ENCODE data around the gene NELL2.
"Not testable (repeated sequence)": the region's sequence is repeated elsewhere in the genome, so short reads cannot be mapped to it uniquely, and the experiment has no call there.

Gene NELL2

DNA sequence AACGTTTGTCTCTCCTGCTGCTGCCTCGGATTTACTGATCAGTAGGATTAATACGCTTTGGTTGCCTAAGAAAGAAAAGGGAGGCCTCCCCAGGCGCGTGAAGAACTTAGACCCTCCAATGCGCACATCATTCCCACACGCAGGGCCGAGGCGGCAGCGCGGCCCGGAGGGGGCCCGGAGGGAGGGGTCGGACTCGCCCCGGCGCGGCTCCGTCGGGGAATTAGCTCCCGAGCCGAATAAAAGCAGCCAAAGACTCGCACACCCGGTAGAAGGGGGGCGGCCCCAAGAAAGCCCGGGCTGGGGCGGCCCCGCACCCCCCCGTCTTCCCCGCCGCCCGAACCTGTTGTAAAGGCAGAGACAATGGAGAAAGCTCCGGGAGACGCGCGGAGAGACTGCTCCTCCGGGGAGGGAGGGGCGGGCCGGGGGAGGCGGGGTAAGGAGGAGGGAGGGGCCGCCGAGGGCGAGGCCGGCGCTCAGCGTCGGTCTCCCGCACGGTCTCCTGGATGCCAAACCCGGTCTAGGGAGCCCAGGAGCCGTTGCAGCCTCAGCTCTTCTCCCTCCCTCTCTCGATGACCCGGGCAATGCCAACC, at the start of gene NELL2:
NELL2 (minus strand) TSS at position 362 of the 590 bp plus-strand sequence. CDS start 446 bp downstream, outside the sequence.
- peak; percentile 67 to 73 for DNase-seq

DNA sequence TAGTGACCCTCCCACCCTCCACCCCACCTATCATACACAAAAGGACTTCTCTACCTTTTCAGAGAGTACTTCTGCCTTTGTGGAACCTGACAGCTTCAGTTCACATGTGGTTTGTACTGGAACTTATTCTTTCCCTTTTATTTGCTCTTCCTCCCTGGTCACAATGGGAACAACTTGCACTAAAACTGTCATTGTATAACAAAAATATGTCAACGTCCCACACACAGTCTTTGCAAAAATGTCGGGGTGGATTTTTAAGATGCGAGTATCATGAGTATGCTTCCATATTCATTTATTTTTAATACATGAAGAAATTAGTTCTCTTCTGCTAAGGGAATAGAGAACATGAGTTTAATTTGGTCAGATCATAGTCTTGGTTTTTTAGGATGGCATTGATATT, 45.6 kb upstream of the NELL2 start:
- no peak for DNase-seq

DNA sequence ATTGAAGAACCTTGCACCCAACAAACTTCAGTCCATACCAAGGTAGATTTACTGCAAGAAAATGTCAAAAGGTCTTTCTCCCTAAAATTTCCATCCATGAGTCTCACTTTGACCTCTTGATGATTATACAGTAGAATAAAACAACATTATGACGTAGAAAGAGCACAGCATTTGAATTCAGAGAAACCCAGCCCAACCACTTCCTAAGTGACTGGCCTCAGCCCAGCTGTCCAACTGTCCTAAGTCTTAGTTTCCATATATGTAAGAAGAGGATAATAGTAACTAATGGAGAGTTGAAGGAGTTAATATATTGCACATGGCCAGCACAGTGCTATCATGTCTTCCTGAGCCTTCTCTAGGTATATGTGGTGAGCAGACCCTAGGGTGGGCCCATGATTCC, 41.0 kb upstream of the NELL2 start:
- no peak for DNase-seq

DNA sequence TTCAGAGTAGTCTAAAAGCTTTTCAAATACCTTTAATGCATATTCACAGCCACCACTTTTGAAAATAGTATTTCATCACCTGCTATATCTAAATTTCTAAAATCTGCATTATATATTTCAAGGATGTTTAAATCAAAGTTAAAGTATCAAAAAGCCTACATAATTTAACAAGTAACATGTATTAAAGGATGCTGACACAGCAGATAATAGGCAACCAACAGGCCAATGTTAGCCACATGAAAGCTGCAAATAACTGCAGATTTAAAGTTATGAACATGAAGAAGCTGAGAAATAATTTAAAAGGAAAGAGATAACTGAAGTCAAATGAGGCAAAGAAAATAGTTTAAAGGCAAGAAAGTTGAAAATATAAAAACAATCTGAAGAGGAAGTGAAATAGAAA, 39.8 kb upstream of the NELL2 start:
- DNase-seq = no peak

DNA sequence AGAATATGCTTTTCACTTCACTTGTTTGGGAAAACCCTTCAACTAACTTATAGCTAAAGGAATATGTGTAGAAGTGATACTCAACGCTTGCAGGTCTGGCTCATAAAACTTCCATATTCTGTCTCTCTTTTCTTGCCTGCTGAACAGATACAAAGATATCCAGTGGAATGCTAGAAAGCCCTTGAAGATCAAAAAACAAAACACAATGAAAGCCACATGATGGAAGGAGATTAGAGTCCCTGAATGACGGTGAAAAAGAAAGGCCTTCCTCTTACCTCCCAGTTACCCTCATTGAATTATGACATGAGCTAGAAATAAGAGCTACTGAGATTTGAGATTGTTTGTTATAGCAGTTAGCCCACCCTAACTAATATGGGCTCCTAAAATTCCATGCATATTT, 28.2 kb upstream of the NELL2 start:
- no peak for DNase-seq

DNA sequence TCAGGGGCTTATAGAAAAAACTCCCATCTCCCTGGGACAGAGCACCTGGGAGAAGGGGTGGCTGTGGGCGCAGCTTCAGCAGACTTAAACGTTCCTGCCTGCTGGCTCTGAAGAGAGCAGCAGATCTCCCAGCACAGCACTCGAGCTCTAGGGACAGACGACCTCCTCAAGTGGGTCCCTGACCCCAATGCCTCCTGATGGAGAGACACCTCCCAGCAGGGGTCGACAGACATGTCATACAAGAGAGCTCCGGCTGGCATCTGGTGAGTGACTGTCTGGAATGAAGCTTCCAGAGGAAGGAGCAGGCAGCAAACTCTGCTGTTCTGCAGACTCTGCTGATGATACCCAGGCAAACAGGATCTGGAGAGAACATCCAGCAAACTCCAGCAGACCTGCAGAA, 22.0 kb upstream of the NELL2 start:
- not testable (repeated sequence) for DNase-seq

DNA sequence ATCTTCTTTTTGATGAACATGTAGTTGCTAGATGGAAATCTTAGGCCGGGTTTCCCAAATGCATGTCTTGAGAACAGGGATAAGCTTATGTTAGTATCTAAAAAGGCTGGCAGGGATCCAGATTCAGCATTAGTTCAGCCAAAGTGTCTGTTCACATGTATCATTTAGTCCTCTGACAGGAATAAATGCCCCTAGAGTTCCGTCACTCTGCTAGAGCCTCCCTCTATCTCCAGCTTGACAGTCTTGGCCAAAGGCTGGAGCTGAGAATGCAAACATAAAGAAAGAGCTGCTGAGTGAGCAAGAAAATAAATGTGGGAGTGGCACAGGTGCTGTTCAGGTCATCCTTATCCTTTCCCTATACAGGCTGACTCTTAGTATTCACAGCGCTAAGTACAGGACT, 13.8 kb upstream of the NELL2 start:
- DNase-seq = no peak

DNA sequence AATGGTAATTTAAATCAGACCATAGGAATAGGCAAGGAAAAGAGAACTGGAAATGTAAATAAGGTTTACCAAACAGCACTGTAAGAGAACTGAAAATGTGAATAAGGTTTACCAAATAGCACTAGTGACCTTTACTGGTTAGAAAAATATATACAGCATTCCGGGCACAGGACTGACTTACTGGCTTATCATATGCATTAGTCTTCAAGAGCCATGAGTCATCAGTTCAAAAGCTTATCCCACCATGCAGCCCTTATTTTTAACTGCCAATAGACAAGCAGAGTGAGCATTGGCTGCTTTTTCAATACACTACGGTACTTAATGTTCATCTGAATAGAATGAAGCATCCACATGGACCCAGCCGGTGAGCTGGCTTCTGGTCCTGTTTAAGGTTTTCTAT, 13.0 kb upstream of the NELL2 start:
- DNase-seq = no peak

DNA sequence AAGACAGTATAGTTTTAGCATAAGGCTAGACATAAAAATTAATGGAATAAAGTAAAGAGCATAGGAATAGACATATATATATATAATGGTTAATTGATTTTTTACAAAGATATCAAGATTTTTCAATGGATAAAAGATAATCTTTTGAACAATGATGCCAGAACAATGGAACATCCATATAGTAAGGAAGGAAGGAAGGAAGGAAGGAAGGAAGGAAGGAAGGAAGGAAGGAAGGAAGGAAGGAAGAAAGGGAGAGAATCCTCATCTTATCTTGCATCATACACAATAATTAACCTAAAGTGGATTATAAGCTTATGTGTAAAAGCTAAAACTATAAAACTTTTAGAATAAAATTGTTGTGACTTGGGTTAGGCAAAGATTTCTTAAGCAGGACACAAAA, 9.8 kb upstream of the NELL2 start:
- DNase-seq = no peak

DNA sequence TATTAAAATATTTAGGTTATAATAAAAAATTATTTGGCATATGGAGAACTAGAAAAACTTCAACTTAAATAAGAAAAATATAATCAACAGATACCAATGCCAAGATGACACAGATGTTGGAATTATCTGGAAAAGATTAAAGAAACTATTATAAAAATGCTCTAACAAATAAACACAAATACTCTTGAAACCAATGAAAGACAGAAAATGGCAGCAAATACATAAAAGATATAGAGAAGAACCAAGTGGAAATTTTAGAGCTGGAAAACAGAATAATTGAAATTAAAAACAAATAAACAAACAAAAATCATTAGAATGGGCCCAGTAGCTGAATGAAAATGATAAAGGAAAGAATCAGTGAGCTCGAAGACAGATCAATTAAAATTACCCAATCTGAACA, 5.1 kb upstream of the NELL2 start:
- no peak for DNase-seq

DNA sequence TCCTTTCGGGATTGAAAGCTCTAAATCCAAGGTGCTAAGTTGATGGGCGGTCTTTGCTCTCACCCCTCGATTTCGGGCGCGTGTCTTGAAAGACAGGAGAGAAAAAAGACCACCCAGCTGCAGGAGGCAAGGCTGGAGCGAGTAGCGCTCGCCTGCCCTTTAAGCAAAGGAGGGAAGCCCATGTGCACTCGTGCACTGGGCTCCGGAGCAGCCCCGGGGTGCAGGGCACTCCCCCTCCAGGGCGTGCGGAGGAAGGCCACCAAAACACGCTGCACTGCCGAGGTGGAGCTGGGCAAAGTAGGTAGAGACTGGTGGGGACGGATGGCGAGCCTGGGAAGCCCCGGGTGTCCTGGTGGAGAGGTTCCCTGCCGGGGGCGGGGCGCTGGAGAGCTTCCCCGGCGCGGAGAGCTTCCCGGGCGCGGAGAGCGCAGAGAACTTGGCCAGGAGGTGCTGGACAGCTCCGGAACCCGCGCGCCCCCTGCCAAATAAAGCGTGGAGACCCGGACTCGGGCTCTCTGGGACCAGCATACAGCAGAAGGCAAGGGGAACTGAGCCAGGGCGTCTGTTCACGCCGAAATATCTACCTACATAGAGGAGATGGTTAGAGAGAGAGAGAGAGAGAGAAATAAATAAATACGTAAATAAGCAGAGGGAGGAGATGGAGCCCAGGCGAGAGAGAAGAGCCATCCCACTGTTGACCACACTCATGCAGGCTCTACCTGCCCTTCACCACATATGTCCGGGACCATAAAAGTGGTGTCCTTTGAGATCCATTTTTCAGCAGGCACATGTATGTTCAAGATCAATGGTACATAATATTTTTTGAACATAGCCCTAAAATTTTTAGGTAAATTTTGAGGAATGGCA, 662 bp upstream of the NELL2 start:
- DNase-seq = peak; percentile 18 to 51

DNA sequence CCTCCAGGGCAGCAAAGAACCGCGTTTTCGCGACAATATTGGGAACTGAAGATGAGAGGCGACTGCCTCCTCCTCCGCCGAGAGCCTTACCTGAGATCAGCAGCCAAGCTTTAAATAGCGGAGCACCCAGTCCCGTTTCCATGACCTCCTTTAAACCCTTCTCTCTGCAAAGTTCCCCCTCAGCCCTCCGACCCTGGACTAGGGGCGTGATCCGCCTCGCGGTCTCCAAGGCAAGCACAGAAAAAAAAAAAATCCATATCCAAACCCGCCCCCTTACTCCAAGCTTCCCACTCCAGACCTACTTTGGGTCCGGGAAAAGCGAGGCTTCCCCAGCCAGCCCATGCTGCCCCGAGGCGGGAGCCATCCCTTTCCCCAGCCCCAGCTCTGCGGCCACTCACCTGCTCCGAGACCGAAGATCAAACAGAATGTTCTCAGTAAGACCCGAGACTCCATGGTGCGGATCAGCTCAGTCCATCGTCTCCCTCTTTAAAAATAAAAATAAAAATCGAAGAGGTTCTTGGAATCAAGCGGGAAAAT, 630 bp downstream of the NELL2 start:
- DNase-seq = peak; percentile 6 to 9

DNA sequence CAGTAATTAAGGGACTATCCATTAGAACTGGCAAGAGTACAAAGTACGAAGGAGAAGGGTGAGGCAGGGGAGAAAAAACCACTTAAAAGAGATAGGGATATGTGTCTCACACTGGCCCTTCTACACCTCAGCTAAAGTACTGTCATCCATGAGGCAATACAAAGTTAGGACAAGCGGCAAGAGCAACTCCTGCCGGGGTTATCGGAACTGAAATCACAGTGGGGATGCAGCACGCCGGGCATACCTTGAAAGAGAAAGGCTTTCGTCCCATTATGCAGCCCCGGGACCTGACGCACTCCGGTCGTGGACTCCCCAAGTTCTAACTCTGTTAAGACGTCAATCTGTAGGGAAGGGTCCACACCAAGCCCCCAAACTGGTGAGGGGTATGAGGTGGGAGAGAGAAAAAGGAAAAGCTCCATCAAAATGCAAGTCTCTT, 1.1 kb downstream of the NELL2 start:
- peak; percentile 11 to 30 for DNase-seq

DNA sequence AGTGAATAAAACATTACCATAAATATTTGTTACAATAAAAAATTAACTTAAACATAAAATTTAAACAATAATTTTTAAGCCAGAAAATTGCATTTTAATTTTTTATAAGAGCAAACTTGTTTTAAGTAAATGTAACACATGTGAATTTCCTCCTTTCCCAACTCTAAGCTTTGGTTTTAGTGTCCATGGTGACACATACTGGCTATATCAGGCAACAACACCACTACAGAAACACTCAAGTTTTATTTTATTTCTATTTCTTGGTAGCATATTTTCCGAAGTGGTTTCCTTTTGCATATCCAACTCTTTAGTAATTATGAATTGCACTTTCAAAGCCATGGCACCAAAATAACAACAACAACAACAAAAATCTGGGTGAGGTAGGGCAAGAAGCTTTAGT, 2.2 kb downstream of the NELL2 start:
- no peak for DNase-seq

DNA sequence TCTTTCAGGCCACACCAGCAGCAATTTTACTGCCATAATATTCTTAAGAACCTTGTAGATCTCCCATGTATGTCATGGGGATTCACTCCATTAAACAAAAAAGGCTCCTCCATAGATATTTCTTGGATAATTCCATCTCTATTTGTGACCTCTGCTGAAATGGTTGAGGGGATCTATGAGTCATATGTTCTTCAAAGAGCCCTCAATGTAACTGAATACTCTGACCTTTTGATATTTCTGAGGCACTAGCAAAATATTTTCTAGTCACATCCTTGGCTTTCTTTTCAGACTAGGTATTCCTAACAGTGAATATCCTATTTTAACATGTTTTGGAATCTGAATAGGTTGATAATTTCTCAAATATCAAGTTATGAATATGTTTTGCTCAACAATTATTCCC, 6.6 kb downstream of the NELL2 start:
- DNase-seq = no peak

DNA sequence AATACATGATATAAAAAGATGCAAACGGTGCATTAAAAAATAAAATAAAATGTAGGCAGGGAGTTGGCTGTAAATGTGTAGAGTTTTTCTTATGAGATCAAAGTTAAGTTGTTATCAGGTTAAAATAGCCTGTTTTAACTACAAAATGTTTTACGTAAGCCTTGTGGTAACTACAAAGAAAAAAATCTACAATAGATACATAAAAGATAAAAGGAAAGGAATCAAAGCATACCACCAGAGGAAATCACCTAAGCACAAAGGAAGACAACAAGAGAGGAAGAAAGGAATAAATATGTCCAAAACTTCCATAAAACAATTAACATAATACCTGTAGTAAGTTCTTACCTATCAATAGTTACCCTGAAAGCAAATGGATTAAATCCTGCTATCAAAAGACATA, 12.2 kb downstream of the NELL2 start:
- DNase-seq = no peak

DNA sequence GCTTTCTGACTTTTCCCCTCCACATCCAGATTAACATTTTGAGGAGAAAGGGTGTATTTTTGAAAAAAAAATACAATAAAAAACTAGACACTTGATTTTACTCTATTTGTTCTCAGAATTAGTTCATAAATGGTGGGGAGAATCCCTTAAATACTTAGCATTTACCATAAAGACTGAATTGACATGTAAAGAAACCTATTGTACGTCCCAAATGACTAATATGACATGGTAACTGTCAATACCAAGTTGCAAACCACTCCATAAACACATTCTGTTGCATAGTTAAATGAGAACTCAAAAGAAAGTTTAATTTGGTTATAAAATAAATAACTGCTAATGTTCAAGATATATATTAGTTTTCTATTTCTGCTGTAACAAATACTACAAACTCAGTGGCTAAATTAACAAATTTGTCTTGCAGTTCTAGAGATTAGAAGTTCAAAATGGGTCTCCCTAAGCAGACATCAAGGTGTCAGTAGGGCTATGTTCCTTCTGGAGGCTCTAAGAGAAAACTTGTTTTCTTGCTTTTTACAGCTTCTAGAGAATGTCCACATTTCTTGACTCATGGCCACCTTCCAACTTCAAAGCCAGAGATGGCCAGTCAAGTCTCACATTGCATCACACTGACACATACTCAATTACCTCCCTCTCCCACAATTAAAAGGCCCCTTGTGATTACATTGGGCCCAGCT, 16.0 kb downstream of the NELL2 start:
- DNase-seq = no peak

DNA sequence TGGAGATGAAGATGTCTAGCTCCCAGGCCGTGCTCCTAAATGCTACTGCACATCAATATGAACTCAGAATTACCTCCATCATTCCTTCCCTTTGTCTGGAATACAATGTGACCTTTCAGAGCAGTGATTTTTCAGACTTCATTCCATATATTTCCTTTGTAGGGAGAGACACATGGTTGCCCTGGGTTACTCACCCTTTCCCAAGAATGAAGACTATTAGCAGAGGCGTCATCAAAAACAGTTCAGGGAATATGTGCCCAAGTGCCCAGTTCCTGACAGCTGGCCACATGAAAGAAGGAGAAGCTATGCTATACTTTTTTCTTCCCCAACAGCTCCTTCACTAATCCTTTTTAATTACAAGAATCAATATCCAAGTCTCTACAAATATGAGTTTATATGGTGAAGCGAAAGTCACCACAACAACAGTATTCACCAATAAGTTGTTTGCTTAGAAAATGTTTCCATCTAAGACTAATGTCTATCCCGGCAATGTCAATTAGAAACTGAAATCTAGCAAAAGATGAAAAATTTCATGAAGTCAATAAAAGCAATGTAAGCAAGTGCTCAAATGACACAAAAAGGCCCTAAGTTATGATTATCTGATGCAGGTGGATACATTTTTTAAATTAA, 17.8 kb downstream of the NELL2 start:
- no peak for DNase-seq

DNA sequence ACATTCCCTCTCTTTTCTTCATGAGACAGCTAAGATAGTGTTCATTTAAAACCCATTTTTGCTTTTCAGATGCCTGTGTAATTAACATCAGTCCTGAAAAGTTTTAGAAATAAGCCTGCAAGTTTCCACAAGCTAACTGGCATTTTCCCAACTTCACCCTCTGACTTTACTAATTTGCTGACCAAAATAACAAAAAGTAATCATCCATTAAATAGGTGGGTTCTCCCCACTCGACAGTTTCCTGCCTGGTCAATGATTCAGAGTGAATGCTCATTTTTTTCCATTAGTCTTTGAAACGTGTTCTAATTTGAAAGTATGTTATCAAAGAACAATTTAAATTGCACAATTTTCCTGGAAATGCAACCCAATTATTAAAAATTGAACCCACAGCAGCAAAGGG, 23.6 kb downstream of the NELL2 start:
- no peak for DNase-seq

DNA sequence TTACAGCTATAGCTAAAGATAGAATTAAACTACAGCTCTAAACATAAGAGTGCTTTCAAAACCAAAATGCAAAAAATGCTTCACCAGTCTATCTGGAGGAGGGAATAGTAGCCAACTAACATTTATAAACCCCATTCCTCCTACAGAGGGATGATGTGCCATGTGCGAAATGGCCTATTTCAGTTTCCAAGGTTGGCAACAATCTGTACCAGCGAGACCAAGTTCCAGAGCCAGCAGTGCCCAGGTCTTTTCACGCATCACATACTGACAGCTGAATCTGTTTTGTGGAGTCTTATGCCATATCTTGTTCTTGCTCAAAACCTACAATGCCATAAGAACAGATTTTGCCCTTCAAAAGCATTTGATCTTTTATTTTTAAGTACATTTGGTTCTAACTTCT, 24.5 kb downstream of the NELL2 start:
- DNase-seq = no peak

DNA sequence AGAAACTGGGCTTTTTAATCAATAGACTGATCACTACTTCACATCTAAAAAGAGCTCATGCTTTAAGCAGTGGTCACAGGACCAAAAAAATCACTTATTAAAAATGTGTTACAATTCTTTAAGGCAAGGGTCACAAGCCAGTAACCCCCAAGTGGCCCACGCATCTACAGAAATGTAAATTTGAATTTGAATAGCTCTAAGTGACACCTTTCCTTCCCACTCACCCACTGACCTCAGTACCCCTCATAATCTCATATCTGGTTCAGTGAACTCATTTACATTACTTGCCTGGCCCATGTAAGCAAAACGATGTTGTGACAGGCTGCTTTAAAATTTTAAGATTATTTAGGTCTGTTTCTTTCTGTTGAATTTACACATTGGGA, 27.4 kb downstream of the NELL2 start:
- DNase-seq = no peak

DNA sequence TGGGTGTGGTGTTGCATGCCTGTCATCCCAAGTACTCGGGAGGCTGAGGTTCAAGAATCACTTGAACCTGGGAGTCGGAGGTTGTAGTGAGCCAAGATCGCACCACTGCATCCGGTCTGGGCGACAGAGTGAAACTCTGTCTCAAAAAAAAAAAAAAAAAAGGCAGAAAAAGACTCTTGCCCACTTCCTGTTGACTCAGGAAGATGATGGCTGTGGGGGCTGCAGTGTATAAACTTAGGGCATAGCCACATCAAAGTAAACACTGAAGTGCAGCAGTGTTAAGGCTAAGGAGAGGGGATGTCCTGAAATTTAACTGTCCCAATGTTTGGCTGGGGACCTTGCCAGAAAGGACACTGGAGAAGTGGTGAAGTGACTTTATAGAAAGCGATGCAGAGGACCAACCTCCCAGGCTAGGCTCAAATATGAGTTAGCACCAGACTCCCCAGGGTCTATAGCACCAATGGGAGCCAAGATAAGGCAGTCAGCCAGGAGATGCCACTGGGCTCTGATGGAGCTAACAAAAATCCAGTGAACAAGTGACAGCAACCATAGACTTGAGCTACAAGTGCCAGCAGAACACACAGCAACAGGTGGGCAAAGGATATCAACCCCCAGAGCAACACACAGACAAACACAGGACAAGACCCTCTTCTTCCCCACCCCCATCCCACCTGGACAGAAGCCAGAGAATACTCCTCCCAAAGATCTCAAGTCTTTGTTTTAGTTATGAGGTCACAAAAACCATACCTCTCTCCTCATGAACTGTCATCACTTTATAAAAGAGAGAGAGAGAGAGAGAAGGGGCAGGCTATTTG, 28.0 kb downstream of the NELL2 start:
- DNase-seq = peak; percentile 55 to 74
